Stimulated activated CD4-positive, alpha-beta T cell treated with anti-CD3 and anti-CD28 coated beads, Interleukin-1b, Interleukin-23, amount 100 ng/mL, for 48 hours (primary cell): ENCODE data around the gene PTPN22.

ENCODE experiments used
- DNase-seq: peaks from one replicate; pipeline ENCODE4 v3.0.0-alpha.2; 2020

PTPN22 gene

DNA sequence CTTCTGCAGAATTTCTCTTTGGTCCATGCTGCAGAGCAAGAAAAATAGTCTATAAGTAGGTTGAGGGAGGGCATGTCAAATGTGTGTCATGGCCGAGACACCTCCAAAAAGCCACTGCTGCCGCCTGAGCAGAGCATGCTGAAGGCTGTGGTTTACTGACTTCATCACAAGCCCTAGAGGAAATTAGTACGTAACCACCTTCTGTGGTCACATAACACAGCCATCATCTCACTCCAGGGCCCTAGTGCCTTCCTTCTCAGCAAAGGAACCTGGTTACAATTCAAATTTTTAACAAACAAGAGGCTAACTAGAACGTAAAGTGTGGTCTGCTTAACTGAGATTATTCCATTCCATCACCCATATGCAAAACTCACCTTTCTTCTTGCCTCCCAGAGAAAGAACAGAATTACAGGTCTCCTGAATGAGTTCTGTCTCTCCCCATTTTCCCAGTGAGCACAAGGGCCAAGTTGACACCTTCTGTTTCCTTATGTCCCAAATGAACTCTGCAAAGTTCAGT, at the start of gene PTPN22:
Gene PTPN22, minus strand, starts transcription at position 116 of the 517 bp plus-strand sequence.
- DNase-seq = peak; percentile 89

DNA sequence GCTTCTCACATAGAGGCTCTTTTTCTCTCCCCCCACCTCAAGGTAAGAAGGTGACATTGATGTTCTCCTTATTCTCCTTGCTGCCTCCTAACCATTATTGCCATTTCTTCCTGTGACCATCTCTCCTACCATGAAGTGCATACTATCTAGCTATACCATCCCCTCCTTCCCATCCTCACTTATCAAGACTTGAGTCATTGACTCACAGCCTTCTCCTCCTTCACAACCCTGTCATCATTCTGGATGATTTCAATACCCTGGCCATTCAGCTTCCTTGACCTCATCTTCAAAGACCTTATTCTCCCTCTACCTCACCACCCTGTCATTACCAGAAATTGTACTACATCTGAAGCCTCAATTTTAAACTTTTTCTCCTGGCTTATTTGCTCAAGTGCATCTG, 46.7 kb upstream of the PTPN22 start:
- DNase-seq = no peak

- DNase-seq = no peak
Measured at GRCh38 chr1:113917400-113918082, 46.0 kb upstream of the PTPN22 start.

GRCh38 chr1:113916974-113917373, 45.5 kb upstream of the PTPN22 start:
- DNase-seq = no peak

DNA sequence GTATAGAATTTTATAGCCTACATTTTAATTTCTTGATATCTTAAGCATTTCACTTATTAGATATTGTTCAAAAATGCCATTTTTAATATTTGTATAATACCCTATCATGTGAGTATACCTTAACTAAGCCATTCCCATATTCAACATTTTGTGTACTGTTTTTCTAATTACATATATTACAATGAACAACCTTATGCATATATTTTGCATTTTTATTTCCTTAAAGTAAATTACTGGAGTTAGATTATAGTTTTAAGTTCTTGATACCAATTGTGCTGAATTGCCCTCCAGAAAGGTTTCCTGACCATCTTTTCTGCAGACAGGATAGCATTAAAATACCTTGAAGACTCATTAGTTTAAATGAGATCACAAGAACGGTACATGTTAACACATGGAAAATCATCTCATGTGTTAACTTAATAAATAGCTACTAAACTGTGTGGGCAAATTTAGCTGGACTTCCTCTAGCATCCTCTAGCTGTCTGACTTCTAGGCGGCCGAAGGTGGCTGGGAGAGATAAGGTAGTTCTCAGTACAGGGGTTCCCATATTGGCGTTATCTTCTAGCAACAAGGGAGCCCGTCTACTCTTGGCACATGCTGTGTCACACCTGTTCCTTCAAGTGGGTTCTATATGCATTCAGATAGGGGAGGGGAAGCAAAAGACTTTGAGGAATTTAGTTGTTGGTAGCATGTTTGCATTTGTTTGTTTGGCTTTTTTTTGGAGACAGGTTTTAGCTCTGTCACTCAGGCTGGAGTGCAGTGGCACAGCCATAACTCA, 42.6 kb upstream of the PTPN22 start:
- DNase-seq = no peak

GRCh38 chr1:113913312-113913668, 41.8 kb upstream of the PTPN22 start:
- no peak for DNase-seq

- no peak for DNase-seq
Measured at GRCh38 chr1:113912594-113913311, 41.2 kb upstream of the PTPN22 start.

GRCh38 chr1:113905435-113905861, 33.9 kb upstream of the PTPN22 start:
- DNase-seq = peak; percentile 20

DNA sequence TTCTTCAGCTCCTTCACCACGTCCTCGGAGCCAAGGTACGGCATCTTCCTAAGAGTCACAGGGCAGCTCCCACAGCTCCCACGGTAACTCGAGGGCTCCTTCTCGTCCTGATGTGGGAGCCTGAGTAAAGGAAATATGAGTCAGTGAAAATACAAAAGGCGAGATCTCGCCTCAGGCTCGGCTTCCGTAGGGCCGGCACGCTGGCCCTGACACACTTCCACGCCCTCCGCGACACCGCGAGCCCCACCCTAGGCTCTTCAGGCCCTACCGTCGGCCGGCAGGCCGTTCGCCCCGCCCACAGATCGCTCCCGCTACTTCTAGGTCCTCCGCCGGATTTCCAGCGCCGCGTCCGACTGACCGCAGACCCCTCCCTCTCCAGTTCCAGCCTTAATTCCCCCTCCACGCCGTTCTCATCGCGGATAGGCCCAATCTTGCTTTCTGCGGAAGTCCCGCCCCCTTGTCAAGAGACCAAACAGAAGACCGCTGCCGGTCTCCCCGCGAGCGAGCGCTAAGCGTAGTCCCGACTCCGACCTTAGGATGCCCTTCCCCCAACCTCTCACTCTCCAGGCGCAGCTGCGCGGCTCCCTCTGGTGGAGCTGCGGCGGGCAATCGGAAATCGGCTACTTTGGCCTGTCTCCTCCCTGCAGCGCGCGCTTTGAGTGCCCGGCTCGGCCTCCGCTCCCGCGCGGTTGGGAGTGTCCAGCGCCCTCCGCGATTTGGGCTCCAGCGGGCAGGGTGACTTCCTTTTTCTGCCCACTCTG, 33.3 kb upstream of the PTPN22 start, which contains the start of the genes AP4B1 and DCLRE1B:
Gene AP4B1, minus strand, starts transcription at position 126 of the 761 bp plus-strand sequence. Its CDS starts 82 bp downstream, at position 44.
Gene DCLRE1B, plus strand, starts transcription at position 653 of the 761 bp plus-strand sequence. CDS start 261 bp downstream, outside the sequence.
- DNase-seq = peak; percentile 98

DNA sequence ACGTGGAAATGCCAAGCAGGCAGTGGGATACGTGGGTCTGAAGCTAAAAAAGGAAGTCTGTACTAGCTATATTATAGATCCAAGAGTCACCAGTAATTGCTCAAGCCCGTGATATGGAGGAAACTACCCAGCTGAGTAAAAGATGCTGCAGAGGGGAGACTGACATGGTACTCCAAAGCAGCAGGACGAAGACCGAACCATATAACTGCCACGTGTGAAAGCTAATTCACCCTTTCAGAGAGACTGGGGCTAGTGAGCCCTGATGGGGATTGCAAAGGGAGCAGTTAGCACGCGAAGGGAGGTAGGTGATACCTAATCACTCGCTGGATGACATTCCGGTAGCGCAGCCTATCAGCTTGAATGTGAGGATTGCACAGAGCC, 32.8 kb upstream of the PTPN22 start:
- DNase-seq = no peak

DNA sequence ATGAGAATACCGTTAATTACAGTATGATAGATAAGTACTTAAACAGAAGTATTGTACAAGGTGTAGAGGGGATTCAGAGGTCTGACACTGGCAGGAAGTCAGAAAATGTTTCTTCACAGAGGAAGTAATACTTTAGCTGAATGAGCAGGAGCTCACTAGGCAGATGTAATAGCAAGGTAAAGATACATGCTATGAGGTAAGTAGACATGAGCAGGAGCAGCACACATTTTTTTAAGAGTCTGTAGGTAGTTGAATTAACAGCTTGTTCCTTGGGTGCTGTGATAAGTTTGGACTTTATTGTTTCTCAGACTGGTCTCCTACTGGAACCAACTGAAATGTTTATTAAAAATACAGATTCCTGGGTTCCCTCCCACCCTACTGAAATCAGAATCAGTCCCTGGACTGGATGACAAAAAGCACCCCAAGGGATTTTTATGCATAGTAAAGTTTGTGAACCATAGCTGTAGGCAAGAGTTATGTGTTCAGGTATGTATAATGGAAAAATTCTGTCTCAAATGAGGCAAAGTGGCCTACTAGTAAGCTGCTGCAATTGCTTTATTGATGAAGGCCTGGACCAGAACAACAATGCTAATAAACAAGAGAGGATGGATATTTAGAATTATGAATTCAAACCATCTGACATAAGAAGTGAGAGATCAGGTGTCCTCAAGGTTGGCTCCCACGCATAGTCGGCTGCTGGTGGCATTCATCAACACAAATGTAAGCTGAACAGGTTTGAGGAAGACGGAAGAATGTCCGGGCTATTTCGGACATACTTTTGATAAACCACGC, 32.2 kb upstream of the PTPN22 start:
- no peak for DNase-seq

DNA sequence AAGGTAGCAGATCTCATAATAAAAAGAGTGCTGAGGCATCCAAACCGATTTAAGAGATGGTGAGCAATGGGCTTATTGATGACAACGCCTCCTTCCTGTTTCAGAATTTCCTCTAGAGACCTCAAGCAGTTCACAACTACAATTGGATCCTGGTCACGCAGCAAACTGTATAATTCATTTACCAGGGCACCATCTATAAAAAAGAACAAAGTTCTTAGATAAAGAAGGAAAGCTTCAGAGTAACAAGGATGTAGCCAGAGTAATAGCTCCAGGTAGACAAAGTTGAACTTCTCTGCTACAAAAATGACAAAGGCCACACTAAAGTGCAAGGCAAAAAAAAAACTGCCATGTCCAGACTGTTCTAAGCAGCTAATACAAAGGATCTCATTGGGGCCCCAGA, 29.7 kb upstream of the PTPN22 start:
- no peak for DNase-seq

GRCh38 chr1:113899111-113899510, 27.6 kb upstream of the PTPN22 start:
- no peak for DNase-seq

DNA sequence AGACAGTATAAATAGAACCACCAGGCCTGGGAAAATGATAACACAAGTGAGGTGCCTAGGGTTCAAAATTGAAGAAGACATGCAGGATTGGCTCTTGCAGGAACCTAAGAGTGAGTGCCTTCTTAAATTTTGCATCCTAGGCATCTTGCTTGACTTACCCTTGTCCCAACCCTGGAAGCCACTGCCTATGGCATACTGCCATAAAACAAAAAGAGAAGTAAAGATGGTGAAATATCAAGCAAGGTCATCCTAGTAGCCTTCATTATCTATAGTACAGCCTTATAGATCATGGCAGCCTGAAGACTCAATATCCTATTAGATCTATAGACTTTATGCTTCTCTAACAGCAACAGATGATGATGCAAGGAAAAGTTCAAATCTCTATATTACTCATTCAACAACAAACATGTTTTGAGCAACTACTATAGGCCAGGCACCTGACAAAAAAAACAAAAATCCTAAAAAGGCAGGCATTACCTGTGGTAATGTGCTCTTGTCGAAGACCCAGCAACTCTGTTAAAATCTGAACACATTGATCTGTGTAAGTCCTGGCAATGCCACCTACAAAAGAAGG, 26.8 kb upstream of the PTPN22 start:
- DNase-seq = no peak

DNA sequence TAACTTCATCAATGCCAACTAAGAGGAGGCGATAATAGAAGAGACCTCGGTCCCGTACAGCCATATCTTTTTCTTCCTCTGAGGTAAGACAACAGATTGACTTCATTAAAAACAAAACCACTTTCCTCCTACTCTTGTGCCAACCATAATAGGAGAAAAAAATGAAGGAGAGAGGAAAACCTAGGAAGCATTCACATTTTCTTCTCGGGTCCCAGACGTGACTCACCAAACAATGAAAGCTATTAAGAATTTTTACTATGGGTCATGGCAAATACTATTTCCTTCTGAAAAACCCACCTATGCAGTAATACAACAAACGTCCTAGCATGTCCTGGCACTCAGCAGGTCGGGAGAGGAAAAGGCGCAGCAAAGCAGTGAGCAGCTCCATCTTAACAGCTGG, 24.4 kb upstream of the PTPN22 start:
- DNase-seq = no peak

DNA sequence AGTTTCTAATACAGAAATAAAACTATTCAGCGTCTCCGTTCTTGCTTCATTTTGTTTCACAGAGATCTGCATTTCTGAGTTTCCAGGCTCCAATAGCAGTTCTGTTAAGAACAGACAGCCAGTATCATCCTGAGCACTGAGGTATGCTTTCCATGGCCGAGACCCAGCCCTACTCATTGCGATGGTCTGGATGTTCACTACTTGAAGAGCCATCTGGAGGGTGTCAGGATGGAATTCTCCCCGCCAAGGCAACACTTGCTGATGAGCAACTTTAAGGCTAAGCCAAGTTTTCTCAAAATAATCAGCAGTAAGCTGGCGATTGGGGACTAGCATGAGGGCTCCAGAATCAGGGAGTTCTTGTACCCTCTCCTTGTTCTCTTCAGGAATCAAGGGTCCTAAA, 23.6 kb upstream of the PTPN22 start:
- no peak for DNase-seq

DNA sequence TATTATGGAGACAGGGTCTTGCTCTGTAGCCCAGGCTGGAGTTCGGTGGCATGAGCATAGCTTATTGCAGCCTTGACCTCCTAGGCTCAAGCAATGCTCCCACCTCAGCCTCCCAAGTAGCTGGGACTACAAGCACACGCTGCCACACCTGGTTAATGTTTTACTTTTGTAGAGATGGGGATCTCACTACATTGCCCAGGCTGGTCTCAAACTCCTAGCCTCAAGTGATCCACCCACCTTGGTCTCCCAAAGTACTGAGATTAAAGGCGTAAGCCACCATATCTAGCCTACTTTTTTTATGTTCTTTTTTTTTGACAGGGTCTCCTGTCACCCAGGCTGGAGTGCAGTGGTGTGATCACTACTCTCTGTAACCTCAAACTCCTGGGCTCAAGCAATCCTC, 21.8 kb upstream of the PTPN22 start:
- DNase-seq = no peak

GRCh38 chr1:113891631-113892220, 20.2 kb upstream of the PTPN22 start:
- DNase-seq = no peak

GRCh38 chr1:113890816-113891215, 19.3 kb upstream of the PTPN22 start:
- DNase-seq = no peak

DNA sequence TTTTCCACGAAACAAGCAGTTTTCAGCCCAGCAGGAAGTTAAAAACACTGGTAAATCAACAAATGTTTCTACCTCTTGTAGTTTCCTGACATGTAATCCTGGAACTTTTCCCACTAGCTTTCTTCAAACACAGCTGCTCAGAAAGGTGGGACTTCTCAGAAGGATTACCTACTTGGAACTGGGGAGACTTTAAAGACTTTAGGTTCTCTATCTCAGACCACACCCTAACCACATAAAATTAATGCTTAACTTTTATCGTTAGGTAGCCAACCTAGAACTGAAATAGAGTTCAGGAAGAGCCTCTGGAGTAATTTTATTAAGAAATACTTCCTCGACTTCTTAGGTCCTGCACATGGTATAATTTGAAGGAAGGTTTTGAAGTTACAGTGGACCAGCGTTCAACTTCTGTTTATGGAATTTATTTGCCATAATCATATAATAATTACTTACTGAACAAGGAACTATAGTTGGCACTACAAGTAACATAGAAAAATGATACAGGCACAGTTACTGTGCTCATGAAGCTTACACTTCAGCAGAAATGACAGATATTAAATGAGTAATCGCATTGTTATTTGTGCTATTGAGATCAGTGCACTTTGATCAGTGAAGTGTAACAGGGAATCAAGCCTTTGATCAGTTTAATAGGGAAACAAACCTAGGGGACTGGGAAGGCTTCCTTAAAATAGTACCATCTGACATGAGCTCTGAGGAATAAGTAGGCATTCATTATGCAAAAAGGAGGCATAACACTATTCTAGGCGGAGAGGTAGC, 16.1 kb upstream of the PTPN22 start, which contains the start of gene BCL2L15:
Gene BCL2L15, minus strand, starts transcription at position 180 of the 774 bp plus-strand sequence. CDS start 206 bp downstream, outside the sequence.
- no peak for DNase-seq
